Adipocyte (in vitro differentiated cells): Measurements from ENCODE around the gene FAM221A.
"Not testable (repeated sequence)": the region's sequence is repeated elsewhere in the genome, so short reads cannot be mapped to it uniquely, and the experiment has no call there.

Experiments used
- DNase-seq: peaks from one replicate; pipeline ENCODE4 v3.0.0-alpha.2; 2015; ENCODE audit warnings: low read depth
- H3K27me3 ChIP-seq: replicated peaks from 2 replicates; pipeline ENCODE4 v1.7.0; 2013; ENCODE audit warnings: mild to moderate bottlenecking, low read length, moderate library complexity; ENCODE audit not compliant: control insufficient read depth, insufficient read depth
- H3K36me3 ChIP-seq: 2 replicates; pipeline ENCODE4 v1.7.0; 2013; ENCODE audit warnings: low read length, mild to moderate bottlenecking, moderate library complexity; ENCODE audit not compliant: control insufficient read depth, insufficient read depth, severe bottlenecking
- H3K4me1 ChIP-seq: 2 replicates; pipeline ENCODE4 v1.7.0; 2013; ENCODE audit warnings: mild to moderate bottlenecking, low read length, moderate library complexity; ENCODE audit not compliant: control insufficient read depth, insufficient read depth
- H3K4me3 ChIP-seq: 2 replicates; pipeline ENCODE4 v1.7.0; 2013; ENCODE audit warnings: mild to moderate bottlenecking, low read length, moderate library complexity
- H3K9ac ChIP-seq: 2 replicates; pipeline ENCODE4 v1.7.0; 2013; ENCODE audit warnings: mild to moderate bottlenecking, low read length, moderate library complexity
- H3K9me3 ChIP-seq: 2 replicates; pipeline ENCODE4 v1.7.0; 2013; ENCODE audit warnings: mild to moderate bottlenecking, low read length, moderate library complexity; ENCODE audit not compliant: control insufficient read depth

FAM221A gene

GRCh38 chr7:23709081-23709750, 29.2 kb downstream of the FAM221A start:
- Histone ChIP-seq H3K36me3 (peaks cover 9% of the 10 kb centered on the region), H3K9me3 (peaks cover 22% of the 10 kb centered on the region), H3K9ac (no peak overlapping the region), H3K4me1 (no peaks in the 10 kb centered on the region), H3K27me3 (no peaks in the 10 kb centered on the region), H3K4me3 (no peak overlapping the region)
- DNase-seq, result no peak

DNA sequence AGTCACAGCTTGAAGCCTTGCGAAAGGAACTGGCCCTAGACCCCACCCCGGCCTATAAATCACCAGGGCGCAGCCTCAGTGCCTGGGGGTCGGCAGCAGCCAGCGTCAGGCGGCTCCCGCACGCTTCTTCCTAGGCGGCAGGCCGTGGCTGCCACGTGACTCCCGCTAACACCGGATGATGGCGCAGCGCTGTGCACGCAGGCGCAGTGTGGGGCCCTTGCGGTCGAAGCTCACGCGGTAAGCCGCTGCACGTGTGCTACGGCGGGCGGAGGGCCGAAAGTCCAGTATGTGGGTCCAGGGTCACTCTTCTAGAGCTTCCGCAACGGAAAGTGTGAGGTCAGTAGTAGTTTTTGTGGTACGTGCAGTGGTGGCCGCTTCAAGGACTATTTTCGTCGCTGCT, 30.0 kb downstream of the FAM221A start, which contains the start of gene STK31:
TSS of gene STK31 (plus strand) at position 220 of the 400 bp plus-strand sequence. CDS start at position 287, 67 bp downstream.
- H3K27me3 ChIP-seq, result no peaks in the 10 kb centered on the region
- peaks cover 16% of the 10 kb centered on the region for H3K9me3 ChIP-seq
- DNase-seq, result no peak
- H3K9ac ChIP-seq, result no peak within 1 kb of the TSS
- H3K4me1 ChIP-seq, result no peaks in the 10 kb centered on the region
- peaks cover 8% of the 10 kb centered on the region for H3K36me3 ChIP-seq
- H3K4me3 ChIP-seq, result no peak within 1 kb of the TSS

GRCh38 chr7:23712368-23713284, 32.6 kb downstream of the FAM221A start:
- no peaks in the 10 kb centered on the region for H3K27me3 ChIP-seq
- H3K4me3 ChIP-seq, result no peak overlapping the region
- DNase-seq, result peak; percentile 91

DNA sequence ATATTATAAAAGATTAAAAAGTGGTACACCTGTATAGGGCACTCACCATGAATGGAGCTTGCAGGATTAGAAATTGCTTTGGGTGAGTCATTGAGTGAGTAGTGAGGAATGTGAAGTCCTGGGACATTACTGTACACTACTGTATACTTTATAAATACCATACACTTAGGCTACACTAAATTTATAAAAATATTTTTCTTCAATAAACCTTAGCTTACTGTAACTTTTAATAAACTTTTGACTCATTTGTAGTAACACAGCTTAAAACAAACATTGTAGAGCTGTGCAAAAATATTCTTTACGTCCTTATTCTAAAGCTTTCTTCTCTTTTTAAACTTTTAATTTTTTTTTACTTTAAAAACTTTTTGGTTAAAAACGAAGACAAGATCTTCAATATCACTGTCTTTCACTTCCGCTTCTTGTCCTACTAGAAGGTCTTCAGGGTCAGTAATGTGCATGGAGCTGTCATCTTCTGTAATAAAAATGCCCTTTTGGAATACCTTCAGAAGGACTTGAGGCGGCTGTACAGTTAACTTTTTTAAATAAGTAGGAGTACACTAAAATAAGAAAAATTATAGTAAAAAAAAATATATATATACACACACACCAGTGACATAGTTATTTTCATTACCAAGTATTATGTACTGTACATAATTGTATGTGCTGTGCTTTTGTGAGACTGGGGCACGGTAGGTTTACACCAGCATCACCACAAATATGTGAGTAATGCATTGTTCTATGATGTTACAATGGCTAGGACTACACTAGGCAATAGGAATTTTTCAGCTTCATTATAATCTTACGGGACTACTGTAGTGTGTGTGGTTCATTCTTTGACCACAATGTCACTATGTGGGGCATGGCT, 33.5 kb downstream of the FAM221A start:
- H3K4me1 ChIP-seq, result no peaks in the 10 kb centered on the region
- no peak overlapping the region for H3K4me3 ChIP-seq
- peak; percentile 80 for DNase-seq
- no peaks in the 10 kb centered on the region for H3K27me3 ChIP-seq
- H3K9me3 ChIP-seq, result no peaks in the 10 kb centered on the region
- no peak overlapping the region for H3K9ac ChIP-seq
- no peaks in the 10 kb centered on the region for H3K36me3 ChIP-seq

More at GRCh38 chr7:23712368-23713284, 32.6 kb downstream of the FAM221A start:
- no peaks in the 10 kb centered on the region for H3K9me3 ChIP-seq
- H3K9ac ChIP-seq, result no peak overlapping the region
- H3K36me3 ChIP-seq, result no peaks in the 10 kb centered on the region
- H3K4me1 ChIP-seq, result no peaks in the 10 kb centered on the region

GRCh38 chr7:23714150-23714464, 34.1 kb downstream of the FAM221A start:
- H3K9ac ChIP-seq, result no peak overlapping the region
- no peaks in the 10 kb centered on the region for H3K36me3 ChIP-seq
- H3K4me1 ChIP-seq, result no peaks in the 10 kb centered on the region
- H3K9me3 ChIP-seq, result no peaks in the 10 kb centered on the region
- no peaks in the 10 kb centered on the region for H3K27me3 ChIP-seq
- DNase-seq, result no peak
- H3K4me3 ChIP-seq, result no peak overlapping the region

GRCh38 chr7:23714579-23714978, 34.6 kb downstream of the FAM221A start:
- no peaks in the 10 kb centered on the region for H3K9me3 ChIP-seq
- no peak overlapping the region for H3K4me3 ChIP-seq
- no peak for DNase-seq
- H3K4me1 ChIP-seq, result no peaks in the 10 kb centered on the region
- no peaks in the 10 kb centered on the region for H3K27me3 ChIP-seq
- H3K36me3 ChIP-seq, result no peaks in the 10 kb centered on the region
- H3K9ac ChIP-seq, result no peak overlapping the region

DNA sequence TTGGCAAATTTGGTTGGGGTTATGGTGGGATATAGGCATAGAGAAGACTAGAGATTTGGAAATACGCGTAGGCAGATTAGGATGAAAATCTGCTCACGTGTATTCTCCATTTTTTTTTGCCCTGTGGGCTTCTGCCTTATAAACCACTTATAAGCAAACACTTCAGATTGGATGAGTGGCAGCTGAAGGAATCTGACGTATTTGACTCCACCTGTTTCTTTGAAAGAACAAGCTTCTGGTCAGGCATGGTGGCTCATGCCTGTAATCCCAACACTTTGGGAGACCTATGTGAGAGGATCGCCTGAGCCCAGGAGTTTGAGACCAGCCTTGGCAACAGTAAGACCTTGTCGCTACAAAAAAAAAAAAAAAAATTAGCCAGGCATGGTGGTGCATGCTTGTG, 35.1 kb downstream of the FAM221A start:
- Histone ChIP-seq H3K27me3 (no peaks in the 10 kb centered on the region), H3K4me1 (no peaks in the 10 kb centered on the region), H3K9ac (no peak overlapping the region), H3K9me3 (no peaks in the 10 kb centered on the region), H3K36me3 (no peaks in the 10 kb centered on the region), H3K4me3 (no peak overlapping the region)
- no peak for DNase-seq

DNA sequence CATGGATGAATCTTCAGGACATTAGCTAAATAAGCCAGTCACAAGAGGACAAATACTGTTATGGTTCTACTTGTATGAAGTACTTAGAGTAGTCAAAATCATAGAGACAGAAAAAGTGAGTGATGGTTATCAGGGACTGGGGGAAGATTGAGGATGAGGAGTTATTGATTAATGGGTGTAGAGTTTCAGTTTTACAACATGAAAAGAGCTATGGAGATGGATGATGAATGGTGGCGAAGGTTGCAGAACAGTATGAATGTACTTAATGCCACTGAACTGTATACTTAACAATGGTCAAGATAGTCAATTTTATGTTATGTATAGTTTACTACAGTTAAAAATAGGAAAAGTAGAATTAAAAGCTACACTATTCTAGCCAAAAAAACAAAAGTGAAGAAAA, 37.8 kb downstream of the FAM221A start:
- H3K36me3 ChIP-seq, result no peaks in the 10 kb centered on the region
- no peak overlapping the region for H3K4me3 ChIP-seq
- no peak for DNase-seq
- no peak overlapping the region for H3K9ac ChIP-seq
- no peaks in the 10 kb centered on the region for H3K4me1 ChIP-seq
- no peaks in the 10 kb centered on the region for H3K27me3 ChIP-seq
- no peaks in the 10 kb centered on the region for H3K9me3 ChIP-seq

GRCh38 chr7:23721456-23721855, 41.5 kb downstream of the FAM221A start:
- Histone ChIP-seq H3K4me1 (no peaks in the 10 kb centered on the region), H3K4me3 (no peak overlapping the region), H3K27me3 (no peaks in the 10 kb centered on the region), H3K9ac (no peak overlapping the region), H3K9me3 (no peaks in the 10 kb centered on the region), H3K36me3 (no peaks in the 10 kb centered on the region)
- no peak for DNase-seq

DNA sequence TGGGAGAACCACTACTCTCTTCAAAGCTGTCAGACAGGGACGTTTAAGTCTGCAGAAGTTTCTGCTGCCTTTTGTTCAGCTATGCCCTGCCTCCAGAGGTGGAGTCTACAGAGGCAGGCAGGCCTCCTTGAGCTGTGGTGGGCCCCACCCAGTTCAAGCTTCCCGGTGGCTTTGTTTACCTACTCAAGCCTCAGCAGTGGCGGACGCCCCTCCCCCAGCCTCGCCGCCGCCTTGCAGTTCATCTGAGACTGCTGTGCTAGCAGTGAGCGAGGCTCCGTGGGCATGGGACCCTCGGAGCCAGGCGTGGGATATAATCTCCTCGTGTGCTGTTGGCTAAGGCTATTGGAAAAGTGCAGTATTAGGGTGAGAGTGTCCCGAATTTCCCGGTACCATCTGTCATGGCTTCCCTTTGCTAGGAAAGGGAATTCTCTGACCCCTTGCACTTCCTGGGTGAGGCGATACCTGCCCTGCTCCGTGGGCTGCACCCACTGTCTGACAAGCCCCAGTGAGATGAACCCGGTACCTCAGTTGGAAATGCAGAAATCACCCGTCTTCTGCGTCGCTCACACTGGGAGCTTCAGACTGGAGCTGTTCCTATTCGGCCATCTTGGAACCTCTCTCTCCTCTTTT, 42.7 kb downstream of the FAM221A start:
- H3K9me3 ChIP-seq, H3K4me3 ChIP-seq, H3K4me1 ChIP-seq, H3K36me3 ChIP-seq, H3K27me3 ChIP-seq, H3K9ac ChIP-seq, DNase-seq: not testable (repeated sequence)
